ENCODE measurements around the gene CYTH4.

CYTH4 gene

DNA sequence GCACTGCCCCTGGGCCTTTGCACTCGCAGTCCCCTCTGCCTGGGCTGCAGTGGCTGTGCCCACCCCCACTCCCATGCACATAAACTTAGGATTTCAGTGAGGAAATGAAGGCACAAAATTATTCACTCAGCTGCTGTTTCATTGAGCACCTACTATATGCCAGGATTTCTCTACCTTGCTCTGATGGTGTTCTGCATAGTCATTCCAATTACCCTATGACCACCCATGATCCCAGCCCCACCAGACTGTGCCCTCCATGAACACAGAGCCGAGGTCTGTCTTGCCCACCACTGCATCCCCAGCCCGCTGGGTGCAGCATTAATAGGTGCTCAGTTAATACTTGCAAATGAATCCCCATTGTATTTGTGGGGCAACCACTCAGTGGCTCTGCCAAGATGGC lies 10.9 kb downstream of the CYTH4 start:
- no peak for DNase-seq

GRCh38 chr22:37294747-37295146 lies 12.4 kb downstream of the CYTH4 start:
- DNase-seq = no peak

- DNase-seq = no peak
These were observed 13.0 kb downstream of the CYTH4 start for GRCh38 chr22:37295213-37295886.

- no peak for DNase-seq
These were observed 13.6 kb downstream of the CYTH4 start for GRCh38 chr22:37295946-37296345.

- DNase-seq = no peak
These were observed 16.6 kb downstream of the CYTH4 start for GRCh38 chr22:37298748-37299495.

DNA sequence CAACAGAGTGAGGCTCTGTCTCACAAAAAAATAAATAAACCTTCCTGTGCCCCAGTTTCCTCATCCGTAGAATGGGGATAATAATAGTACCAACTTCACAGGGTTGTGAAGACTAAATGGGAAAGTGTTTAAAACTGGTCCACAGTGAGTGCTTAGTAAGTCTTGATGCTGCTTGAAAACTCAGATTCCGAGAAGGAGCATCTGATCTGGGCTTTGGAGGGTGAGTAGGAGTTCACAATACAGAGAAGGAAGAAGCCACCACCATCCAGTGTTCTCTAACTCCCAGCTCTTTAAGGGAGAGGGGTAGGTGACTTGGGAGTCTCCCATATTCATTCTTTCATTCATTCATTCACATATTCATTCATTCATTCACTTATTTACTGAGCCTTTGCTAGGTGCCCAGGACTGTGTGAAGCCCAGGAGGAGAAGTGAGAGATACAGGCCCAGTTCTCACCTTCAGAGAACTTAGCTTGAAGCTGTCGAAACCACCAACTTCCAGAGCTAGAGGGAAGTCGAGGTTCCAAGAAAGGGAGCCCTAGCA lies 17.7 kb downstream of the CYTH4 start:
- no peak for DNase-seq

GRCh38 chr22:37300551-37301017 lies 18.3 kb downstream of the CYTH4 start:
- no peak for DNase-seq

DNA sequence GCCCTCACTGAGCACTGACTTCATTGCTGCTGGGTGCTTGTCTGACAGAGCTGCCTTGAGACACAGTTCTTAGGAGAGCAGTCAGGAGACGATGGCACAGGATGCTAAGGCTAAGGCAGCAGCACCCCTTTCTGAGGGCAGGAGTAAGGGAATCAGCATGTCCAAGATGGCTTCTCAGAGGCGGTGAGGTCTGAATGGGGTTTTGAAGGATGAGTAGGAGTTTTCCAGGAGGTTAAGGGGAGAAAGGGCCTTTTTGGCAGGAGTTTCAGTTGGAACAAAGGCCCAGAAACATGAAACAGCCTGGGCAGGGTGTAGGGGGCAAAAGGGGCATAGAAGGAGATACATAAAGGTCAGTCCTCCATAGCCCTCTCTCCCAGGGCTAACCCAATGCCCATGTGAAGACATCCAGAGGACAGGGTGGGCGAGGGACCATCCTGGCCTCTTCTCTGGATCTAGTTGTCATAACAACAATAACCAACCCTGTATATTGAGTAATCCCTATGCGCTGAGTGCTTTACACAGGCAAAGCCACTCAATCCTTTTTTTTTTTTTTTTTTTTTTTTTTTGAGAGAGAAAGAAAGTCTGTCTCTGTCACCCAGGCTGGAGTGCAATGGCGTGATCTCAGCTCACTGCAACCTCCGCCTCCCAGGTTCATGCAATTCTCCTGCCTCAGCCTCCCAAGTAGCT lies 19.0 kb downstream of the CYTH4 start:
- no peak for DNase-seq

GRCh38 chr22:37302674-37303555 lies 20.6 kb downstream of the CYTH4 start:
- no peak for DNase-seq

GRCh38 chr22:37303821-37304274 lies 21.5 kb downstream of the CYTH4 start:
- DNase-seq = peak; percentile 80

DNA sequence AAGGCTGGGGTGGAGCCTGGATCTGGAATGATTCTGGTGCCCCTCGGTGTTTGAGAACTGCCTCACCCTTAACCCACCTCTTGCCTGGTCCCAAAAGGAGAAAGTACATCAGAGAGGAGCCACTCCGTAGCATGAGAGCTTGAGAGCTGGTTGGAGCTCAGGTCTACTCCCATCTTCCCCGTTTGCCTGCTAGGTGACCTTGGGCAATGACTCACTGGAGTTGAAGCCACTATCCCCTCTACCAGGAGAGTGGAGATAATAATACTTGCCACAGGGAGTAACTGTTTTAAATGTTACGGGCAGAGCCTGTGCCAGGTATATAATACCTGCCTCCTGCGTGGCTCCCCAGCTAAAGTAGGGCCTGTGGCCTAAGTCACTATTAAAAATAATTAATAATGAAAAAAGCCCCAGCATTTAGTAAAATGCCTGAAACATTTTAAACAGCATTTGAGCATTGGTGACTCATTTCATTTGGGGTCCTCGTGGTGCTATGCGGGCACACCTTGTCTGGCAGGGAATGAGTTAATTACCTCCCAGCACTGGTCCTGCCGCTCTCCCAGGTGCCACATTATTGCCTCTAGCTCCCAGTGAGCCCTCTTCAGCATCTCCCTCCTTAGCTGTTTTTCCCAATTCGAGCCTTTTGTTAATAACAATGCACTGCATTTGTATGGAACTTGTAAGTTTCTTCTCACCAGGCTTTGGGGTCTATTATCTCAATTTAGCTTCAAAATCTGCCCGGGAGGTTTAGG lies 22.5 kb downstream of the CYTH4 start:
- peak; percentile 25 for DNase-seq

- DNase-seq = no peak
These were observed 23.6 kb downstream of the CYTH4 start for GRCh38 chr22:37305887-37306286.

DNA sequence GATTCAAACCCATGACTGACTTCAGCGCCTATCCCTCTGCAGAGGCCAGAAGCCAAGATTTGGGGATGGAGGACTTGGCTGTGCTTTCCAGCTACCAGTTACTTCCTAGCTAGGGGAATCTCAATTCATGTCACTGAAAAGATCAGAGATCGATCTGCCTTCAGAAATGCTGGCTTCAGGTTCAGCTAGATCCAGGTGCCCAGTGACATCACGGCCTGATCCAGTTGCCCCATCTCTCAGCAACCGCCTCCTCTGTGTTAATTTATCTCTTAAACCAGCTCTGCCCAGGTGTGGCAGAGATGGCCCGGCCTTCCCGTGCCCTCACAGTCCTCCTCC lies 24.2 kb downstream of the CYTH4 start:
- DNase-seq = no peak

- no peak for DNase-seq
These were observed 26.3 kb downstream of the CYTH4 start for GRCh38 chr22:37308385-37309200.

DNA sequence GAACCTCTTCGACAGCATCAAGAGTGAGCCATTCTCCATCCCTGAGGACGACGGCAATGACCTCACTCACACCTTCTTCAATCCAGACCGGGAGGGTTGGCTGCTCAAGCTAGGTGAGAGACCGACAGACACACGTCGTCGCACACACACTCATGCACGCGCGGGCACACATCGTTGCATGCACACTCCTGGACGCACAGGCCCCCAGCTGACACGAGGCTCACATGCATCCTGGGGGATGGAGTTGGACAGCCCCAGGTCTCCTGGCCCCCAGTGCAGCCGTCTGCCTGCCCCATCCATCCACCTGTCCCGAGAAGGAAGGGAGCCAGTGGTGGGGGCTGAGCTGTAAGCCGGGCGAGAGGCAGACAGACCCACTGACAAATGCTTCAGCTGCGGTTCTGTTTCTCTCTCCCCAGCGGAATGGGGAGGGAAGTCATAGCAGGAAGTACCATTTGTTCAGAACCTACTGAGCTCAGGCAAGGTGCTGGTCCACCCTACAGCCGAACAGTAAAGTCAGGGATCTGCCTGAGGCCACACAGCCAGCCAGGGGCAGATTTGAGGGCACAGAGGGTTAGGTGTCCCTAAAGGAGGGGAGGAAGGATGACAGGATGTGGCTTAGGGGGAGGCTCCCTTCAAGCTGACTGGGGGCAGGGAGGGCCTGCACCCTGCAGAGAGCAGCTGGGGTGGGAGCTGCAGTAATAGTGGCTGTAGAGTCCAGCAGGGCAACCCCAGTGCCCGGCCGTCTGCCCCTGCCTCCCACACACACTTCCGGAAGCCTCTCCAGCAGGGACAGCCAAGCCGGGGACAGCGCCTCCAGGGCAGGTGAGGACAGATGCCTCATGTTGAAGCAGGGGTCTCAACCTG lies 27.1 kb downstream of the CYTH4 start:
- DNase-seq = no peak

DNA sequence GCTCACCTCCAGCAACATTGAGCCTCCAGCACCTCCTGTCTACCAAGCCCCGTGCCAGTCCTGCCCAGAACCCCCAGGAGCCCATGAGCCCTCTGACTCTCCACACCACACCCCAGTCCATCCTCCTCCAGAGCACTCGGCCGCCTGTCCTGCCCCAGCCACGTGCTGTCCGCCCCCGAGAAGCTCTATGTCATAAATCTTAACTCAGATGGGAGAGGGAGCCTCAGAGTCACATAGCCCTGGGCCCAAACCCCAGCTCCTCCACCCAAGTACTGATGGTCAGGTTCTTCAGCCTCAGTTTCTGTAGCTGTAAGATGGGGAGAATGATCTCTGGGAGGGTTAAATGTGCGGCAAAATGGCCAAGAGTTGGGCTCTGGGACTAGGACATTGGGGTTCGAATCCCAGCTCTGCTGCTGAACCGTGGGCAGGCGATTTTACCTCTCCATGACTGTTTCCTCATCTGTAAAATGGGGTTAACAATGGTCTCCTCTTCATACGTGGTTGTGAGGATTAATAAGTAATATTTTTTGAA lies 27.8 kb downstream of the CYTH4 start:
- no peak for DNase-seq

GRCh38 chr22:37310815-37311595 lies 28.7 kb downstream of the CYTH4 start:
- DNase-seq = no peak

GRCh38 chr22:37311761-37312312 lies 29.5 kb downstream of the CYTH4 start:
- no peak for DNase-seq
